Measurements from ENCODE around the gene ARHGAP1. TPM values are rescaled to one million over a fixed set of nuclear protein-coding genes. Genes with fewer than 3 reads are reported as not detected.

ARHGAP1 gene
- total RNA-seq, 1 experiment from 2014 or later = 43.5 TPM

- no peak for TF ChIP-seq REST (IDR thresholded peaks at IDR 0.05; ENCODE audit: insufficient read depth in 1 of 2, low read depth in 2 of 2, low read length in 1 of 2)
- TF ChIP-seq POLR2AphosphoS5 (IDR thresholded peaks at IDR 0.05; ENCODE audit: low read depth, low read length) = no peak
- TF ChIP-seq CTCF (IDR thresholded peaks at IDR 0.05) = no peak
- no peak for TF ChIP-seq SIN3A (IDR thresholded peaks at IDR 0.05; ENCODE audit: borderline replicate concordance, insufficient read depth, low read depth, low read length)
- TF ChIP-seq TCF7L2 (IDR thresholded peaks at IDR 0.05; ENCODE audit: low read depth, low read length) = no peak
- intact Hi-C loops (cut with micrococcal nuclease; ENCODE audit: unreplicated experiment) = no loop called here
- ATAC-seq = no peak
- Histone ChIP-seq H3K4me3 (ENCODE audit: low read depth in 2 of 2, low read length in 2 of 2) (no peak overlapping the region), H3K9me3 (ENCODE audit: control insufficient read depth, insufficient read depth, low read depth, low read length) (no peaks in the 10 kb centered on the region), H3K27me3 (ENCODE audit: control insufficient read depth, insufficient read depth, low read length) (no peaks in the 10 kb centered on the region), H3K27ac (ENCODE audit: low read length) (no peak overlapping the region), H3K36me3 (ENCODE audit: control insufficient read depth, insufficient read depth, low read length) (no peaks in the 10 kb centered on the region), H3K4me1 (ENCODE audit: control insufficient read depth, insufficient read depth, low read length) (peaks cover 9% of the 10 kb centered on the region)
- in situ Hi-C loops (cut with HindIII; ENCODE audit: low pct_unique_long_range_greater_than_20kb, low sequenced_read_pairs) = no loop called here
- no TSS peak for BruUV-seq (replicated peaks)
- CTCF ChIA-PET = no interaction called here
- DNase-seq (ENCODE audit: low read depth, low spot score) = no peak
- POLR2A ChIA-PET = interaction anchor here (0.6 kb wide), 1 partner anchor 535 kb away, joined by 8 read pairs; no protein-coding TSS in a partner anchor
Observed at GRCh38 chr11:46678741-46679130, 21.7 kb downstream of the ARHGAP1 start.

- in situ Hi-C loops (cut with HindIII; ENCODE audit: low pct_unique_long_range_greater_than_20kb, low sequenced_read_pairs) = no loop called here
- Histone ChIP-seq H3K4me3 (ENCODE audit: low read depth in 2 of 2, low read length in 2 of 2) (no peak overlapping the region), H3K27me3 (ENCODE audit: control insufficient read depth, insufficient read depth, low read length) (no peaks in the 10 kb centered on the region), H3K4me1 (ENCODE audit: control insufficient read depth, insufficient read depth, low read length) (peaks cover 8% of the 10 kb centered on the region), H3K27ac (ENCODE audit: low read length) (no peak overlapping the region), H3K36me3 (ENCODE audit: control insufficient read depth, insufficient read depth, low read length) (no peaks in the 10 kb centered on the region), H3K9me3 (ENCODE audit: control insufficient read depth, insufficient read depth, low read depth, low read length) (no peaks in the 10 kb centered on the region)
- TF ChIP-seq POLR2AphosphoS5 (IDR thresholded peaks at IDR 0.05; ENCODE audit: low read depth, low read length) = no peak
- TF ChIP-seq TCF7L2 (IDR thresholded peaks at IDR 0.05; ENCODE audit: low read depth, low read length) = no peak
- no peak for TF ChIP-seq SIN3A (IDR thresholded peaks at IDR 0.05; ENCODE audit: borderline replicate concordance, insufficient read depth, low read depth, low read length)
- no peak for TF ChIP-seq CTCF (IDR thresholded peaks at IDR 0.05)
- TF ChIP-seq REST (IDR thresholded peaks at IDR 0.05; ENCODE audit: insufficient read depth in 1 of 2, low read depth in 2 of 2, low read length in 1 of 2) = no peak
- POLR2A ChIA-PET = interaction anchor here (0.6 kb wide), 1 partner anchor 536 kb away, joined by 8 read pairs; no protein-coding TSS in a partner anchor
- ATAC-seq (no peak), DNase-seq (ENCODE audit: low read depth, low spot score) (no peak)
- BruUV-seq (replicated peaks) = no TSS peak
- intact Hi-C loops (cut with micrococcal nuclease; ENCODE audit: unreplicated experiment) = no loop called here
- CTCF ChIA-PET = no interaction called here
Observed at GRCh38 chr11:46677991-46678740, 22.3 kb downstream of the ARHGAP1 start.

Measured in Panc1 (cell line).